KBM-7 (cell line): Measurements from ENCODE around the gene EYA2.
A peak's percentile ranks its signal among the peaks of the same experiment; 100 is the strongest.
"Not testable (repeated sequence)": the region's sequence is repeated elsewhere in the genome, so short reads cannot be mapped to it uniquely, and the experiment has no call there.

Source experiments
- DNase-seq: peaks from one replicate; pipeline ENCODE4 v3.0.0-alpha.2; 2015
- in situ Hi-C: fragments of 300-500 bp; cut with MboI; formaldehyde crosslinking; loops from 2 replicates; pipeline ENCODE4 v1.14.3; 2020; ENCODE audit warnings: low sequenced_read_pairs, low pct_unique_long_range_greater_than_20kb, mixed read lengths

Gene EYA2

GRCh38 chr20:47196091-47197081, 301.7 kb downstream of the EYA2 start:
- DNase-seq, result peak; percentile 87
- in situ Hi-C loops, result no loop called here

DNA sequence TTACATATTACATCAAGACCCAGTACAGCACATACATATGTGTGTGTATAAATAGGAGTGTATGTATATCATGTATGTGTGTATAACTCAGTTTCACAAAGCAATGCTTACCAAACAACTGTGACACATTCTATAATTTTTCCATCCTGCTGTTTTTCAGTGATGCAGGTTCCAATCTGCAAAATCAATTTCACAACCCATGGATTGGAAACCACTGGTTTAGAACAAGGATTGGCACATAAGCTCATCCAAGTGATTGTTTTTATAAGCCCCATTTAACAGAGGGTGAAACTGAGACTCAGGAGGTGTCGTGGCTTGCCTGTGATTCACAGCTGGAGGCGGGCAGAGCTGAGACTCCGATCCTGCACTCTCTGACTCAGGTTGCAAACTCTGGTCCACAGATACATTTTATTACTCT, 303.6 kb downstream of the EYA2 start:
- in situ Hi-C loops, result no loop called here
- DNase-seq, result no peak

- no peak for DNase-seq
- in situ Hi-C loops, result no loop called here
Measured at GRCh38 chr20:47198996-47199552, 304.4 kb downstream of the EYA2 start.

DNA sequence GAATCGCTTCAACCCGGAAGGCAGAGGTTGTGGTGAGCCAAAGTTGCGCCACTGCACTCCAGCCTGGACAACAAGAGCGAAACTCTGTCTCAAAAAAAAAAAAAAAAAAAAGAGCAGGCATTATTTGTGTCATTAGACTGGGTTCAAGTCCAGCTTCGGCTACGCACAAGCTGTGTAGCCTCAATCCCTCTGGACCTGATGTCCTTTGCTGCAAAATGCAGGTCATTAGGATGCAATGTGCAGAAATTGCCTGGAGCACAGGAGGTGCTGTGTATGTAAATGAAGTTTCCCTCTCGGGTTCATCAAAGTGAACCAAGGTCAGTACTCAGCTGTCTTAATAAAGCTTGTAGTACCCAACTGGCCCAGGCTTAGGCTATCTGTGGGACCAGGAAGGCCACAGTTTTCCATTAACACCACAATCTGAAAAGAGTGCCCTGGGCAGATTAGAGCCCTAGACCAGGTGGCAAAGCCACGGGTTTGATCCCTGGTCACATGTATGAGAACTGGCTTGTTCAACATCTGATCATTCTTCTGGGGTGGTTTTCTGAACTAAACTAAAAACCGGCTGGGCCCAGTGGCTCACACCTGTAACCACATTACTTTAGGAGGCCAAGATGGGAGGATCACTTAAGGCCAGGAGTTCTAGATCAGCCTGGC, 306.6 kb downstream of the EYA2 start:
- in situ Hi-C loops, result no loop called here
- DNase-seq, result no peak

GRCh38 chr20:47202733-47203667, 308.4 kb downstream of the EYA2 start:
- in situ Hi-C loops, result no loop called here
- peak; percentile 20 for DNase-seq

GRCh38 chr20:47204008-47204849, 309.6 kb downstream of the EYA2 start:
- in situ Hi-C loops, result no loop called here
- DNase-seq, result no peak

- DNase-seq, in situ Hi-C loops: not testable (repeated sequence)
Measured at GRCh38 chr20:47204850-47205122, 310.1 kb downstream of the EYA2 start.

DNA sequence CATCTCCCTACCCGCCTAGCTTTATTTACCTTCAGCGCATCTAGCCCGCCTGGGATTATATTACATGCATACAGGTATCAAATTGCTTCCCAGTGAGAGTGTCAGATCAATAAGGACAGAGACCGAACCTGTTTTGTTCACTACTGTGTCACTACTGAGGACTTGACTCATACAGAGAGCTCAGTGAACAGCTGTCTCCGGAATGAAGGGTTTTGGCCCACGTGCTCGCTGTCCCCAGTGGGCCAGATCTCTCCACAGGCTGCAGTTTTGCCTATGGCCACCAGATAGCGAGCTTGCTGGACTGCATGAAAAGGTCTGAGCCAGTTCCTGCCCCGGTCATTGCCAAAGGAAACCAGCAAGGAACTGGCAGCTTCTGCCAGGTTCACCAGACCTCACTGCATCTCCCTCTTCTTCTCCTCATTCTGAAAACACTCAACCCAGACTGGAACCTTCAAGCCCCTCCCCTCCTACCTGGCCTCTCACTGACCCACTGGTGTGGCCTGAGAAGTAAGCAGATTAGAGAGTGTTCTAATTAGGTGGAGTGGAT, 311.0 kb downstream of the EYA2 start:
- in situ Hi-C loops, result no loop called here

GRCh38 chr20:47206552-47206951, 311.9 kb downstream of the EYA2 start:
- DNase-seq, in situ Hi-C loops: not testable (repeated sequence)

More for the DNA sequence above, 311.0 kb downstream of the EYA2 start:
- DNase-seq, result peak; percentile 19

DNA sequence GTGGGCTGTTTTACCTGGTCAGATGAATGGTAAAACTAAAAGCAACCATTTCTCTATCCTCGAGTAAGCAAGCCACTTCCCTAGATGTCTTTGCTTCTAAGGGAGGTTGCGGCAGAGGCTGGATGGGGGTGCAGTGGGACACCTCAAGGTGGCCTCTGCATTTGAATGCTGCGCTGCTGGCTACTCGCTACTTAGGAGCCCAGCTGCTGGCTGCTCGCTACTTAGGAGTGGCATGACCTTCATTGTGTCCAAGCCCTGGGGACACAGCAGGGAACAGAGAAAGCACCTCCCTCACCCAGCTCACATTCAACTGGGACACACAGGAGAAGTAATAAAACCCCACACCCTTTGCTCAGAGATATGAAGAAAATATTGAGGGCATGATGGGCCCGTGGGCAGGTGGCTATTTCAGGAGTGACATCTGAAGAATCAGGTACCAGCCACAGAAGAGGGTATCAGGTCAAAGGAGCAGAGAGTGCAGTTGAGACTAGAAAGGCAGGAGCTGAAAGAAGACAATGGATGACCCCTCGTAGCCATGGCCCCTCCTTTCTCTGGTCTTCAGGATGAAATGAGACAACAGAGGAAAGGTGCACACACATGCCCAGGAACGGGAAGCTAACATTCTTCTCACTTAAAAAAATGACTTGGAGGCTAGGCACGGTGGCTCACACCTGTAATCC, 312.5 kb downstream of the EYA2 start:
- no peak for DNase-seq
- in situ Hi-C loops, result no loop called here

DNA sequence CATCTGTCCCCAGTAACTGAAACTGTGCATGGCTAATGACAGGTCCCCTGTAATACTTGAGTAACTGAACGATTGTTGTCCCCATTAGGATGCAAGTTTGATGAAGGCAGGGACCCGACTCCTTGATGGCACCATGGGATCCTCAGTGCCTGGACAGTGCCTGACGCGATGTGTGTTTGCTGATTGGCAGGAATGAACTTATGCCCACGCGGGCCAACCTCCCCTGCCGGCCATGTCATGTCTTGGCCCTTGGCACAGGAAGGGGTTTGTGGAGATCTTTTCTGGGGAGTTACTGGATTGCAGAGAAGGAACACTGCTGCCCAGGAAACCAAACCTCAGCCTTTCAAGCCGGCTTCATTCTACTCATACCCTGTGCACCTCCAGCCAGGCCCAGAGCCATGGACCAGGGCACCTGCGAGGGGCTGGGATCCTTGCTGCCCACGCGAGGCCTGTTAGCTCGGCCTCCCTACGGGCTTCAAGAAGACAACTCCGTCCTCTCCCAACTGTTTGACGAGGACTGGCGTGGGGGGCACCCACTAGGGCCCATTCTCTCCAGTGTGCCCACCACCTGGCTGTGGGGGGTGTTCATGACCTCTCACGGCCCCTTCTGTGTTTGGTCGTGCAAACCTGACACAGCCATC, 314.0 kb downstream of the EYA2 start:
- in situ Hi-C loops, result no loop called here
- no peak for DNase-seq

DNA sequence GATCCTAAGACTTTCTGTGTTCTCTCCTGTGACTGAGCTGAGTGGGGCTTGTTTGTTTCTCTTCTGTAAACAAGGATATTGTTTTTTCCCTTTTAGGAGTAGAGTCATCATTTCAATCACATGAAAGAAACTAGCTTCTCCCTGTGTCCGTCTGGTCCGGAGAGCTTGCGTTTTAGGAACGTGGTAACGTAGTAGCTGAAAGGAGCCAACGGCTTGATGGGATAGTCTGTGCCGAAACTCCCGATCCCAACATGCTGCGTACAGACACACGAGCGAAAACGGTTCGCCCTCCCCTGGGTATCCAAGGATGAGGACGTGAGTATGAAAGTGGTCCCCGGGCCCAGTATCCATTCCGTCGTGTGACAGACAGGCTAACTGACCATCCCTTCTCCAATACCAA, 315.3 kb downstream of the EYA2 start:
- DNase-seq, result no peak
- in situ Hi-C loops, result no loop called here

DNA sequence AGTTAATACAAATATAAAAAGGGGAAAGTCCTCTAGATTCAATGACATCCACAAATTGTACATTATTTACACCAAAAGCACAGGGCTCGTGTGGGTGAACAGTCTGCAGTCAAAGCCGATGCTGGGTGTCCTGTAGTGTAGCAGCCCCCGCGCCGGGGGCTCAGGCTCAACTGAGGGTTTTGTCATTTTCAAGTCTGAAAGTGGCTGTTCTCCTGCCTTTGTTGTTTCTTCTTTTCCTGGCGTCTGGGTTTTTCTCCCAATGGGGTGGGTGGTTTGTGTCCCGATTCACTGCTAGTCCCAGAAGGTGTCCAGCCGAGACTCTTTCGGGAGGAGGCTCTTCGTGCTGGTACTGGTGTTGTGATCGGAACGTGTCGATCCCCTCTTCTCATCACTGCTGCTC, 315.8 kb downstream of the EYA2 start:
- DNase-seq, result no peak
- in situ Hi-C loops, result no loop called here

DNA sequence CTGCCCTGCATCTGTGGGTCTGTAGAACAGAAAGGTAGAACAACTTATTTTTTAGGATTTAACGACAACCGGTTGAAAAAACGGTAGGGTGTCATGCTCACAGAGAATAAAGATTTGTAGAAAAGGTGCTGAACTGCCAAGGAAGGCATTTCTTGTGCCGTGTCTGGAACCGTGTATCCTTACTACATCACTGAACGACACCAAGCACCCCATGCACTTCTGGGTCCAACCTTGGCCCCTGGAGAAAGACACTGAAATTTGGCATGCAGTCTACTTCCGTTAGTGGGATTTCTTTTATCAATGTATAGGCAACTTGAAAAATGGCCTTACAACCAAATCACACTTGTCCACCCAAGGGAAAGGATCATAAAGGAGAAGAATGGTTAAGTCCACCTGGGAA, 316.4 kb downstream of the EYA2 start:
- DNase-seq, result no peak
- in situ Hi-C loops, result no loop called here

DNA sequence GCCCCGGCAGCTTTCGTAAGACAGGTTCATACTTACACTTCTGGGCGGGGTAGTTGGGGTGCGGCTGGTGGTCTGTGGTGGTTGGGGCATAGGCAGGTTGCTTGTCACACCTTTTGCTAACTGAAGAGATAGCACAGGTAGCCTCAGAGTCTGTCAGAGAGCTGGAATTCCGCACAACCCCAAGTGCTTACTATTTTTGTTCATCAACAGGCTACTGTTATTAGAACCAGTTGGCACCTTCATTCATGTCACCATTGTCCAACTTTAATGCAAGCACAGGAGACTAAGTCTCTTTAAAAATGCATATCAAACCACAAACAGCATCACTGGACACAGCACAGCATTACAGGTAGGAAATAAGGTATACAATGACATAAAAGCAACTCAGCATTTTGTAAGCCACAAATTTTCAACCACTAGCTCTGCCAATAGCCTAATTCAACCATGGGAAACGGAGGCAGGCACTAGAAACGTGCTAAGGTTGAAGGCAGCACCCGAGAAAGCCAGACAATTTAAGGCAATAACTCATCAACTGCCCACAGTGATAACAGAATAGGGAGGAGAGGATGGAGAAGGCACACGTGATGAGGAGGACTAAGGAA, 318.1 kb downstream of the EYA2 start:
- in situ Hi-C loops, result no loop called here
- DNase-seq, result no peak

GRCh38 chr20:47213966-47214365, 319.3 kb downstream of the EYA2 start:
- no peak for DNase-seq
- in situ Hi-C loops, result no loop called here
